Neural cell (in vitro differentiated cells): ENCODE measurements around the gene MOB3A.

Source experiments
- TAF1 ChIP-seq: IDR thresholded peaks from 2 replicates; pipeline ENCODE4 v1.6.1; 2012; ENCODE audit warnings: low read depth
- TF ChIP-seq, protein P1 (sequence below): fragments of 450-650 bp; IDR thresholded peaks from 2 replicates; pipeline ENCODE4 v1.5.1; 2014; ENCODE audit warnings: antibody characterized with exemption, mild to moderate bottlenecking, moderate library complexity; ENCODE audit not compliant: poor library complexity, severe bottlenecking
- TF ChIP-seq, protein P2 (sequence below): IDR thresholded peaks from 2 replicates; pipeline ENCODE4 v1.6.1; 2012; ENCODE audit warnings: borderline replicate concordance

DNA sequence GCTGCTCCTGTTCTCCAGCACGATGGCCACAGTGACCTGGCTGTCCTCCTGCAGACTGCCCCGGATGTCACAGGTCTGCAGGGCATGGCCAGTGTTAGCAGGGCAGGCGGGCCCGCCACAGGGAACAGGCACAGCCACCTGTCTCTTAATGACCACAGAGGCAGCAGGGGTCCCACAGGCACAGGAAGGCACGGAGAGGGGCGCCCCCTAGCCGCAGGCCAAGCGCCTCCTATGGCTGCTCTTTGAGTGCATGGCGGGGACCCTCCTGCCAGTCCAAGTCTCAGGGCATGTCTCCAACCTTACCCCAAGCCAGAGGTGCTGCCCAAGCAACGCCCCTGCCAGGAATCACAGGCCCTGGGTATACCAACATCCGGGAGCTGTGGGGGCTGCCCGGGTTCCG lies 14.7 kb upstream of the MOB3A start:
- TF ChIP-seq, protein P1, sequence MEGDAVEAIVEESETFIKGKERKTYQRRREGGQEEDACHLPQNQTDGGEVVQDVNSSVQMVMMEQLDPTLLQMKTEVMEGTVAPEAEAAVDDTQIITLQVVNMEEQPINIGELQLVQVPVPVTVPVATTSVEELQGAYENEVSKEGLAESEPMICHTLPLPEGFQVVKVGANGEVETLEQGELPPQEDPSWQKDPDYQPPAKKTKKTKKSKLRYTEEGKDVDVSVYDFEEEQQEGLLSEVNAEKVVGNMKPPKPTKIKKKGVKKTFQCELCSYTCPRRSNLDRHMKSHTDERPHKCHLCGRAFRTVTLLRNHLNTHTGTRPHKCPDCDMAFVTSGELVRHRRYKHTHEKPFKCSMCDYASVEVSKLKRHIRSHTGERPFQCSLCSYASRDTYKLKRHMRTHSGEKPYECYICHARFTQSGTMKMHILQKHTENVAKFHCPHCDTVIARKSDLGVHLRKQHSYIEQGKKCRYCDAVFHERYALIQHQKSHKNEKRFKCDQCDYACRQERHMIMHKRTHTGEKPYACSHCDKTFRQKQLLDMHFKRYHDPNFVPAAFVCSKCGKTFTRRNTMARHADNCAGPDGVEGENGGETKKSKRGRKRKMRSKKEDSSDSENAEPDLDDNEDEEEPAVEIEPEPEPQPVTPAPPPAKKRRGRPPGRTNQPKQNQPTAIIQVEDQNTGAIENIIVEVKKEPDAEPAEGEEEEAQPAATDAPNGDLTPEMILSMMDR: no peak
- TF ChIP-seq, protein P2, sequence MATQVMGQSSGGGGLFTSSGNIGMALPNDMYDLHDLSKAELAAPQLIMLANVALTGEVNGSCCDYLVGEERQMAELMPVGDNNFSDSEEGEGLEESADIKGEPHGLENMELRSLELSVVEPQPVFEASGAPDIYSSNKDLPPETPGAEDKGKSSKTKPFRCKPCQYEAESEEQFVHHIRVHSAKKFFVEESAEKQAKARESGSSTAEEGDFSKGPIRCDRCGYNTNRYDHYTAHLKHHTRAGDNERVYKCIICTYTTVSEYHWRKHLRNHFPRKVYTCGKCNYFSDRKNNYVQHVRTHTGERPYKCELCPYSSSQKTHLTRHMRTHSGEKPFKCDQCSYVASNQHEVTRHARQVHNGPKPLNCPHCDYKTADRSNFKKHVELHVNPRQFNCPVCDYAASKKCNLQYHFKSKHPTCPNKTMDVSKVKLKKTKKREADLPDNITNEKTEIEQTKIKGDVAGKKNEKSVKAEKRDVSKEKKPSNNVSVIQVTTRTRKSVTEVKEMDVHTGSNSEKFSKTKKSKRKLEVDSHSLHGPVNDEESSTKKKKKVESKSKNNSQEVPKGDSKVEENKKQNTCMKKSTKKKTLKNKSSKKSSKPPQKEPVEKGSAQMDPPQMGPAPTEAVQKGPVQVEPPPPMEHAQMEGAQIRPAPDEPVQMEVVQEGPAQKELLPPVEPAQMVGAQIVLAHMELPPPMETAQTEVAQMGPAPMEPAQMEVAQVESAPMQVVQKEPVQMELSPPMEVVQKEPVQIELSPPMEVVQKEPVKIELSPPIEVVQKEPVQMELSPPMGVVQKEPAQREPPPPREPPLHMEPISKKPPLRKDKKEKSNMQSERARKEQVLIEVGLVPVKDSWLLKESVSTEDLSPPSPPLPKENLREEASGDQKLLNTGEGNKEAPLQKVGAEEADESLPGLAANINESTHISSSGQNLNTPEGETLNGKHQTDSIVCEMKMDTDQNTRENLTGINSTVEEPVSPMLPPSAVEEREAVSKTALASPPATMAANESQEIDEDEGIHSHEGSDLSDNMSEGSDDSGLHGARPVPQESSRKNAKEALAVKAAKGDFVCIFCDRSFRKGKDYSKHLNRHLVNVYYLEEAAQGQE: no peak
- no peak for TF ChIP-seq TAF1
